Adrenal gland (tissue), 5 donors: ENCODE results near the gene PPP6C.

ENCODE experiments used
- CTCF ChIP-seq, 6 experiments: fragments of 450-650 bp in 4 of 6; fragments of 200-600 bp in 2 of 6; sonication (generic) in 1 of 6; IDR thresholded peaks; 1 replicate in 5 of 6; 2 replicates in 1 of 6; pipeline versions ENCODE4 v1.5.1 to v1.8.0; 2016 to 2021; ENCODE audit warnings: antibody characterized with exemption in 6 of 6, mild to moderate bottlenecking in 2 of 6, moderate library complexity in 1 of 6
- POLR2A ChIP-seq, 2 donors: fragments of 450-650 bp; IDR thresholded peaks; one replicate each; pipeline ENCODE4 v1.6.1; 2017; ENCODE audit warnings: antibody characterized with exemption in 2 of 2, mild to moderate bottlenecking in 2 of 2, moderate library complexity in 1 of 2
- donor health status: DM: no; HTN: no; CAD: no.

GRCh38 chr9:125131778-125132177, 57.8 kb downstream of the PPP6C start:
- TF ChIP-seq CTCF (IDR thresholded peaks at IDR 0.05), result no peak
- no peak for TF ChIP-seq POLR2A (IDR thresholded peaks at IDR 0.05)
